Myocyte (in vitro differentiated cells): Measurements from ENCODE around the gene ECE2. TPM values are rescaled to one million over a fixed set of nuclear protein-coding genes. Genes with fewer than 3 reads are reported as not detected.
"Not testable (repeated sequence)": the region's sequence is repeated elsewhere in the genome, so short reads cannot be mapped to it uniquely, and the experiment has no call there.

Experiments used
- DNase-seq: peaks from one replicate; pipeline ENCODE4 v3.0.0-alpha.2; 2012; ENCODE audit warnings: low read depth
- total RNA-seq: library from RNA; depleted of rRNA; stranded (reverse); fragments of >200 nt; gene quantifications from 2 replicates; pipeline ENCODE4 v1.2.3, GENCODE V29; 2014

Gene ECE2
- total RNA-seq, 1 donor from 2014 or later = not detected

- no peak for DNase-seq
Observed at GRCh38 chr3:184262764-184263179, 13.1 kb upstream of the ECE2 start.

- not testable (repeated sequence) for DNase-seq
Observed at GRCh38 chr3:184267249-184267648, 8.6 kb upstream of the ECE2 start.

DNA sequence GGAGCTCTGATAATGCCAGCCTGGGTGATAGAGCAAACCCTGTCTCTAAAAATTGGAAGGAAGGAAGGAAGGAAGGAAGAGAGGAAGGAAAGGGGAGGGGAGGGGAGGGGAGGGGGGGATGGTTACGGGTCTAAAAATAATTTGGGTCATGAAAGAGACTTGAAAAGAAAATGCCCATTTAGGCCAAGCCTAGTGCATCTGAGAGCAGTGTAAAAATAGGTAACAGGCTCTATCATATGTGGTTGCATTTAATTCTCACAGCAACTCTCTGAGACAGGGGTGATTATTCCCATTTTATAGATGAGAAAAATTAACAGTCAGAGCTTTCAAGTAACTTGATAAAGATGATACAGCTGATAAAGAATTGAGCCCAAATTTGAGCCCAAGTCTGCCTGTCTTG lies 3.6 kb upstream of the ECE2 start:
- no peak for DNase-seq

DNA sequence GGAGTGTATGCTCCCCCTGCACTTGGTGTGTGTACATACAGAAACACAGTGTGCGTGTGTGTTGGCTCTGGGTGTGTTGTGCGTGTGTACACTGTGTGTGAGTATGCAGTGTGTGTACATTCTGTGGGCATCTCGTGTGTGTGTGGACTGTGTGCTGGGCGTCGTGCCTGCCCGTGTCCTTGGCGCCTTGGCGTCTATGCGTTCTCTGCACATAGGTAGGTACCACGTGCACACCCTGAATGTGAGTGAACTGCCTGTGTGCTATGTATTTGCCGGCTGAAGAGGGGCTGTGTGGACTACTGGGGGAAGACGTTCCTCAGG lies 481 bp upstream of the ECE2 start:
- DNase-seq = no peak

- DNase-seq = no peak
Observed at GRCh38 chr3:184277366-184277765, 1.5 kb downstream of the ECE2 start.

- DNase-seq = no peak
Observed at GRCh38 chr3:184282941-184283340, 7.1 kb downstream of the ECE2 start.

DNA sequence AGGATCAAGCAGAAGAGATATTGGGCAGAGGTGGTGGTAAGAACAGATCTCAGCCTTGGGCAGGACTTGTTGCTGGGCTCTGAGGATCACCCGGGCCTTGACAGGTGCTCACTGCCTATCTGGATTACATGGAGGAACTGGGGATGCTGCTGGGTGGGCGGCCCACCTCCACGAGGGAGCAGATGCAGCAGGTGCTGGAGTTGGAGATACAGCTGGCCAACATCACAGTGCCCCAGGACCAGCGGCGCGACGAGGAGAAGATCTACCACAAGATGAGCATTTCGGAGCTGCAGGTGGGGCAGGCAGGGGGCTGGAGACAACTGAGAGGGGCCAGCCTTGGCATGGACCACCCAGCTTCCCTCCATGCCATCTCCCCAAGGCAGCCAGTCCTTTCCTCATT lies 7.9 kb downstream of the ECE2 start:
- DNase-seq = no peak

DNA sequence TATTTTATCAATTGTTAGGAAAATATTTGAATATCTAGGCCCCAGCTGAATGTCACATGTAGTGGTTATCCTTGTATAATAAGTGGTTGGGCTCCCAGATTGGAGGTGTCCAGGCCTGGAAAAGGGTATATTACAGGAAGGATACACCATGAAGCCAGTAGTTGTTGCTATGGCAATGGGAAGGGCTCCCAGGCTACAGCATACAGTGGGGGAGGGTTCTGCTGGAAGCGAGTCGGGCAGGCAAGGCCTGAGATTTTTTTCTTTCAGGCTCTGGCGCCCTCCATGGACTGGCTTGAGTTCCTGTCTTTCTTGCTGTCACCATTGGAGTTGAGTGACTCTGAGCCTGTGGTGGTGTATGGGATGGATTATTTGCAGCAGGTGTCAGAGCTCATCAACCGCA lies 8.9 kb downstream of the ECE2 start:
- peak; percentile 59 for DNase-seq

DNA sequence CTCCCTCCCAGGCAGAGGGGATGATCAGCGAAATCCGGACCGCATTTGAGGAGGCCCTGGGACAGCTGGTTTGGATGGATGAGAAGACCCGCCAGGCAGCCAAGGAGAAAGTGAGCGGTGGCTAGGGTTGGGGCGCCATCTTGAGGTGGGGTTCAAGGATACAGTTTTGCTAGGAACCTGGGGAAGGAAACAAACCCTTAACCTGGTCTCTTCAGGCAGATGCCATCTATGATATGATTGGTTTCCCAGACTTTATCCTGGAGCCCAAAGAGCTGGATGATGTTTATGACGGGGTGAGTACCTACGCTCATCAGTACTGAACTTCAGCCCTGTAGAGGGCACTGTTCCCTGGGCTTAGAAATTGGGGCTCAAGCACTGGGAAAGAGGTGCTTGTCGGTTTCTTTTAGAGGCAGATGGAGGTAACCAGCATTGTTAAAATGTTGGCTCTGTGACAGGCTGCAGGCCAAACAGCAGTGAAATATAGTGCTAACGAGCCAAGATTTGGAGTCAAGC lies 13.7 kb downstream of the ECE2 start:
- peak; percentile 73 for DNase-seq

GRCh38 chr3:184290331-184290730 lies 14.5 kb downstream of the ECE2 start:
- no peak for DNase-seq

DNA sequence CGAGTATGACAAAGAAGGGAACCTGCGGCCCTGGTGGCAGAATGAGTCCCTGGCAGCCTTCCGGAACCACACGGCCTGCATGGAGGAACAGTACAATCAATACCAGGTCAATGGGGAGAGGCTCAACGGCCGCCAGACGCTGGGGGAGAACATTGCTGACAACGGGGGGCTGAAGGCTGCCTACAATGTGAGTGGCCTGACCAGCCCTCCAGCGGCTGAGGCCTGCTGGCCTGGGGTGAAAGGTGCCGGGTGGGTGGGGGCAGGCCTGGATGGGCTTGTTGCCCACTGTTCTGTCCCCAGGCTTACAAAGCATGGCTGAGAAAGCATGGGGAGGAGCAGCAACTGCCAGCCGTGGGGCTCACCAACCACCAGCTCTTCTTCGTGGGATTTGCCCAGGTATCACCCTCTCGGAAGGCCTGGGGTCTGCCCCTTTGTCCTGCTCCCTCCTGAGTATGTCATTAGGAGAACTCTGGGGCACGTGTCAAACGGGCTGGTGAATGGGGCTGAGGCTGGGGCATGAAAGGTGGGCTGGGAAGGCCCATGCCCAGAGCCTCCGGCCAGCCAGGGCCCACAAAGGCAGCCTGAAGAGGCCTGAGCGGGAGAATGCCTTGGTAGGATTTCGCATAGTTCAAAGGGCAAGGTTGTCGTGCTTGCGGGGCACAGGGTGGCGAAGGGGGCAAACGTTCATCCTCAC lies 15.4 kb downstream of the ECE2 start:
- DNase-seq = no peak

DNA sequence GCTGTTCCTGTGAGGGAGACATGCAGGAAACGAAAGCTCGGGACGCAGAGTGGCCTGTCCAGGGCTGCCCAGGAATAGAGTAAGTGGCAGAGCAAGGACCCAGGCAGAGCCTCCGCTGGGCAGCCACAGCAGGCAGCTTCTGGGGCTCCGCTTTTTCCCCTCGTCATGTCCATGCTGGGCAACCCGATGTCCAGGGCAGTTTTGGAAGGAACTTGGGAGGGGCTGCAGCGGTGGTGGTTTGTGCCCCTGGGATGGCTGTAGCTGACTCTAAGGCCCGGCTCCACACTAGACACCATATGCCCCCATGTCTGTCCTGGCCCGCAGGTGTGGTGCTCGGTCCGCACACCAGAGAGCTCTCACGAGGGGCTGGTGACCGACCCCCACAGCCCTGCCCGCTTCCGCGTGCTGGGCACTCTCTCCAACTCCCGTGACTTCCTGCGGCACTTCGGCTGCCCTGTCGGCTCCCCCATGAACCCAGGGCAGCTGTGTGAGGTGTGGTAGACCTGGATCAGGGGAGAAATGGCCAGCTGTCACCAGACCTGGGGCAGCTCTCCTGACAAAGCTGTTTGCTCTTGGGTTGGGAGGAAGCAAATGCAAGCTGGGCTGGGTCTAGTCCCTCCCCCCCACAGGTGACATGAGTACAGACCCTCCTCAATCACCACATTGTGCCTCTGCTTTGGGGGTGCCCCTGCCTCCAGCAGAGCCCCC lies 16.1 kb downstream of the ECE2 start:
- DNase-seq = no peak

DNA sequence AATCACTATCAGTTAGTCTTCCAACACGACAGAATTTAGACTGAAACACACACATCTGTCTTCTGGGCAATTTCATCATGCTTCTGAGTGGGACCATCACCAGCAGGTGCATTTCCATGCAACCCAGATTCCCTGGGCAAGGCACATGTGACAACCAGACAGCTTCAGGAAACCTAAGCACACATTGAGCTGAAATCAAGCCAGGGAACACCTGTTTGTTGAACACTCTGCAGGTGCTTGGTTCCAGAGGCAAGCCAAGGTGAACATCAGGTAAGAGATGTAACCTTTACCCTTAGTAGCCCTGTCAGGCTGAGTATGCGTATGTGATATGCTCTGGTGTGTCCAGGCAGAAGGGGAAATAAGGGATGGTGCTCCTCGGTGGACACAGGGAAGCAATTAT lies 19.9 kb downstream of the ECE2 start:
- DNase-seq = no peak

GRCh38 chr3:184296616-184297015 lies 20.8 kb downstream of the ECE2 start:
- no peak for DNase-seq

- peak; percentile 97 for DNase-seq
Observed at GRCh38 chr3:184298759-184299487, 23.1 kb downstream of the ECE2 start, which contains the start of gene PSMD2. Gene PSMD2, plus strand, starts transcription at chr3:184299241. Its CDS starts 26 bp downstream, at chr3:184299267.

DNA sequence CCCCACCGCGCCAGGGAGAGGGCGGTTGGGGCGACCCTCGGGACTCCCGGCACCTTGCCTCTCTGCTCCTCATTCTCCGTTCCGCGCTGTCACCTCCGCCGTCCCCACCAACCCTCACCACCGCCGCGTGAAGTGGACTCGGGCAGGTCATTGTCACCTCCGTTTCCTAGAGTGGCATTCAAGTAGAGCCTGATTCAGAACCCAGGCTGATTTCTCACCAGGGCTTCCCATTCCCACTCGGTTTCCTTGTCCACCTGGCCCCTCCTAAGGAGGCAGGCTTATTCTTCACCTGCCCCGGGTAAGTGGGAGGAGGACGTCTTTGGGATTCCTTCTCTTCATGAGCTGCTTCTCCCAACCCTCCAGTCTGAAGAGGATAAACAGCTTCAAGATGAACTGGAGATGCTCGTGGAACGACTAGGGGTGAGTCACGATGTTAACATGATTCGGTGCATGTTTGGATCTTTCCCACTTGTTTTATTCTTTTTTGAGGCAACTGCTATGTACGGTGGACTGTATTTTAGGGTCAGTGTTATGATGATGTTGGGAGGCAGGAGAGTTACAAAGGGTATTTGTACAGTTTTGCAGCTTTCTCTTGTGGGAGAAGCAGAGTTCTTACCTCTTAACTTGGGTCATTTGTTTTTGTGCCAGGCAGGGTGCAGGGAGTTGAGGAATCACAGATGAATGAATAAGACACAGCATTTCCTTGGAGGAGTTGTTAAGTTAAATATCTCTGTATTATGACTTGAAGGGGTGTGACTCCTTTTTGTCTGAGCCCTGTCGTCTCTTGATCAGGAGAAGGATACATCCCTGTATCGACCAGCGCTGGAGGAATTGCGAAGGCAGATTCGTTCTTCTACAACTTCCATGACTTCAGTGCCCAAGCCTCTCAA lies 23.9 kb downstream of the ECE2 start:
- DNase-seq = no peak

- DNase-seq = no peak
Observed at GRCh38 chr3:184300378-184300720, 24.5 kb downstream of the ECE2 start.

- DNase-seq = no peak
Observed at GRCh38 chr3:184305577-184305976, 29.8 kb downstream of the ECE2 start.

- no peak for DNase-seq
Observed at GRCh38 chr3:184306341-184306972, 30.6 kb downstream of the ECE2 start.

GRCh38 chr3:184307915-184308314 lies 32.1 kb downstream of the ECE2 start:
- no peak for DNase-seq

DNA sequence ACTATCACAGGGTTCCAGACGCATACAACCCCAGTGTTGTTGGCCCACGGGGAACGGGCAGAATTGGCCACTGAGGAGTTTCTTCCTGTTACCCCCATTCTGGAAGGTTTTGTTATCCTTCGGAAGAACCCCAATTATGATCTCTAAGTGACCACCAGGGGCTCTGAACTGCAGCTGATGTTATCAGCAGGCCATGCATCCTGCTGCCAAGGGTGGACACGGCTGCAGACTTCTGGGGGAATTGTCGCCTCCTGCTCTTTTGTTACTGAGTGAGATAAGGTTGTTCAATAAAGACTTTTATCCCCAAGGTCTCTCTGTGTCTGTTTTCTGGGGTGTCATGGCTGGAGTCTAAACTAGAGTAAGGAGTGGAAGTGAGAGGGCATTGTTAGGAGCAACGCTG lies 32.9 kb downstream of the ECE2 start:
- no peak for DNase-seq
